Neural progenitor cell (in vitro differentiated cells): ENCODE data around the gene ABCE1. TPM values are rescaled to one million over a fixed set of nuclear protein-coding genes. Genes with fewer than 3 reads are reported as not detected.

Source experiments
- DNase-seq: peaks from one replicate; pipeline ENCODE4 v3.0.0-alpha.2; 2016; ENCODE audit warnings: low spot score
- H2AFZ ChIP-seq: fragments of 200-600 bp; sonication (generic); replicated peaks from 2 replicates; pipeline ENCODE4 v1.6.1; 2016; ENCODE audit warnings: antibody characterized with exemption
- H3F3A ChIP-seq: fragments of 200-600 bp; sonication (generic); 2 replicates; pipeline ENCODE4 v1.6.1; 2016; ENCODE audit warnings: antibody characterized with exemption, low read depth
- H3K27ac ChIP-seq: fragments of 200-600 bp; sonication (generic); 2 replicates; pipeline ENCODE4 v1.5.1; 2016; ENCODE audit warnings: mild to moderate bottlenecking
- H3K27me3 ChIP-seq: fragments of 200-600 bp; sonication (generic); 2 replicates; pipeline ENCODE4 v1.6.1; 2016; ENCODE audit warnings: mild to moderate bottlenecking, moderate library complexity
- H3K36me3 ChIP-seq: fragments of 200-600 bp; sonication (generic); 2 replicates; pipeline ENCODE4 v1.5.1; 2016
- H3K4me1 ChIP-seq: fragments of 200-600 bp; sonication (generic); 2 replicates; pipeline ENCODE4 v1.6.1; 2016; ENCODE audit warnings: mixed run types
- H3K4me2 ChIP-seq: fragments of 200-600 bp; sonication (generic); 2 replicates; pipeline ENCODE4 v1.6.1; 2016
- H3K4me3 ChIP-seq: fragments of 200-600 bp; sonication (generic); 2 replicates; pipeline ENCODE4 v1.5.1; 2016
- H3K79me2 ChIP-seq: fragments of 200-600 bp; sonication (generic); 2 replicates; pipeline ENCODE4 v1.6.1; 2016; ENCODE audit warnings: low read depth
- H3K9ac ChIP-seq: fragments of 200-600 bp; sonication (generic); 2 replicates; pipeline ENCODE4 v1.6.1; 2016
- H3K9me3 ChIP-seq: fragments of 200-600 bp; sonication (generic); 2 replicates; pipeline ENCODE4 v1.5.1; 2016; ENCODE audit warnings: low read depth
- H4K20me1 ChIP-seq: fragments of 200-600 bp; sonication (generic); 2 replicates; pipeline ENCODE4 v1.6.1; 2016; ENCODE audit warnings: low read depth
- H3K27ac Mint-ChIP-seq: 3 replicates; pipeline ENCODE4 v1.8.0; 2021; ENCODE audit warnings: mixed read lengths
- H3K27me3 Mint-ChIP-seq: 2 replicates; pipeline ENCODE4 v1.8.0; 2022; ENCODE audit warnings: low read depth, mild to moderate bottlenecking, inconsistent platforms, moderate library complexity, mixed read lengths; ENCODE audit not compliant: insufficient read depth
- H3K36me3 Mint-ChIP-seq: 3 replicates; pipeline ENCODE4 v1.8.0; 2021; ENCODE audit warnings: mixed read lengths
- H3K4me1 Mint-ChIP-seq: 3 replicates; pipeline ENCODE4 v1.8.0; 2021; ENCODE audit warnings: mixed read lengths
- H3K4me3 Mint-ChIP-seq: 3 replicates; pipeline ENCODE4 v1.8.0; 2021; ENCODE audit warnings: mild to moderate bottlenecking, moderate library complexity, mixed read lengths
- H3K9me3 Mint-ChIP-seq: 3 replicates; pipeline ENCODE4 v1.8.0; 2020; ENCODE audit warnings: mixed read lengths
- EZH2 ChIP-seq: fragments of 200-600 bp; sonication (generic); IDR thresholded peaks from 2 replicates; pipeline ENCODE4 v1.6.1; 2017; ENCODE audit warnings: antibody characterized with exemption, mild to moderate bottlenecking, moderate library complexity
- EZH2phosphoT487 ChIP-seq: fragments of 200-600 bp; sonication (generic); IDR thresholded peaks from 2 replicates; pipeline ENCODE4 v1.6.1; 2017; ENCODE audit warnings: antibody characterized with exemption
- total RNA-seq: library from RNA; depleted of rRNA; stranded (reverse); fragments of >200 nt; gene quantifications from 2 replicates; pipeline ENCODE4 v1.2.3, GENCODE V29; 2015; ENCODE audit warnings: low replicate concordance
- TF ChIP-seq, protein P1 (sequence below): fragments of 200-600 bp; sonication (generic); IDR thresholded peaks from 2 replicates; pipeline ENCODE4 v1.5.1; 2017; ENCODE audit warnings: antibody characterized with exemption, mild to moderate bottlenecking

ABCE1 gene
- total RNA-seq, 1 donor from 2014 or later: 148 TPM

- Mint-ChIP-seq H3K4me1 (peaks cover 5% of the 10 kb centered on the region), H3K27ac (no peak overlapping the region), H3K36me3 (peaks cover 47% of the 10 kb centered on the region), H3K9me3 (peaks cover 13% of the 10 kb centered on the region), H3K4me3 (no peak overlapping the region), H3K27me3 (no peaks in the 10 kb centered on the region)
- H3K27ac ChIP-seq: no peak overlapping the region
- no peaks in the 10 kb centered on the region for H3K4me1 ChIP-seq
- no peak overlapping the region for H3K9ac ChIP-seq
- no peaks in the 10 kb centered on the region for H3K27me3 ChIP-seq
- no peak overlapping the region for H2AFZ ChIP-seq
- H3K4me3 ChIP-seq: no peak overlapping the region
- H3K9me3 ChIP-seq: no peaks in the 10 kb centered on the region
- peaks cover 26% of the 10 kb centered on the region for H3K36me3 ChIP-seq
- H3K4me2 ChIP-seq: no peak overlapping the region
- peaks cover 8% of the 10 kb centered on the region for H3F3A ChIP-seq
- H4K20me1 ChIP-seq: no peaks in the 10 kb centered on the region
- H3K79me2 ChIP-seq: peaks cover 91% of the 10 kb centered on the region
- no peak for DNase-seq
- TF ChIP-seq EZH2 (no peak), EZH2phosphoT487 (no peak)
- TF ChIP-seq, protein P1, sequence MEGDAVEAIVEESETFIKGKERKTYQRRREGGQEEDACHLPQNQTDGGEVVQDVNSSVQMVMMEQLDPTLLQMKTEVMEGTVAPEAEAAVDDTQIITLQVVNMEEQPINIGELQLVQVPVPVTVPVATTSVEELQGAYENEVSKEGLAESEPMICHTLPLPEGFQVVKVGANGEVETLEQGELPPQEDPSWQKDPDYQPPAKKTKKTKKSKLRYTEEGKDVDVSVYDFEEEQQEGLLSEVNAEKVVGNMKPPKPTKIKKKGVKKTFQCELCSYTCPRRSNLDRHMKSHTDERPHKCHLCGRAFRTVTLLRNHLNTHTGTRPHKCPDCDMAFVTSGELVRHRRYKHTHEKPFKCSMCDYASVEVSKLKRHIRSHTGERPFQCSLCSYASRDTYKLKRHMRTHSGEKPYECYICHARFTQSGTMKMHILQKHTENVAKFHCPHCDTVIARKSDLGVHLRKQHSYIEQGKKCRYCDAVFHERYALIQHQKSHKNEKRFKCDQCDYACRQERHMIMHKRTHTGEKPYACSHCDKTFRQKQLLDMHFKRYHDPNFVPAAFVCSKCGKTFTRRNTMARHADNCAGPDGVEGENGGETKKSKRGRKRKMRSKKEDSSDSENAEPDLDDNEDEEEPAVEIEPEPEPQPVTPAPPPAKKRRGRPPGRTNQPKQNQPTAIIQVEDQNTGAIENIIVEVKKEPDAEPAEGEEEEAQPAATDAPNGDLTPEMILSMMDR: no peak
Measured at GRCh38 chr4:145093638-145094037, 4.5 kb upstream of the ABCE1 start.

DNA sequence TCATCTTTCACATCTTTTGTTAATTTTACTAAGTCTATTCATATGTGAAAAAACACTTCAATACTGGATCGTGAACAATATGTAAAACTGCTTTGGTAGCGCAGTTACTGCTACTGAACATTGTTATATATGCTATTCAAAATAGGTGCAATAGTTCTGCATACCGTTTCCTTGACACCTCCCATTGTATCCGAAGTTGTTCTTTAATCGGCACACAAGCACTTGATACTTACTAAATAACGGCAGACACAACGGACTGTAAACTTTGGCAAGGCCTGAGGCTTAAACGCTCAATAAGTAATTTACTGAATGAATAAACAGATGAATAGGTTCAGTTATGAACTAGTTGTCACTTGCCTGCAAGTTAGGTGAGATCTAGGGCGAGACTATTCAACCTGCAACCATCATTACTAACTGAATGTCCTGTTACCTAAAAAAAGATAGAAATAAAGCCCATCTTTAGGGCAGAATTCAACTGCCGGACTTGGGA, 735 bp upstream of the ABCE1 start:
- Histone ChIP-seq H3K4me1 (peaks cover 17% of the 10 kb centered on the region), H3K4me3 (peak overlapping the region; percentile 79), H3F3A (peaks cover 8% of the 10 kb centered on the region), H4K20me1 (no peaks in the 10 kb centered on the region), H3K27ac (peak overlapping the region; percentile 94), H3K9ac (peak overlapping the region; percentile 80), H3K9me3 (no peaks in the 10 kb centered on the region), H3K36me3 (peaks cover 26% of the 10 kb centered on the region), H3K4me2 (peak overlapping the region; percentile 96), H3K79me2 (peaks cover 98% of the 10 kb centered on the region), H3K27me3 (no peaks in the 10 kb centered on the region), H2AFZ (peak overlapping the region; percentile 87)
- peak; percentile 4 for DNase-seq
- no peaks in the 10 kb centered on the region for H3K27me3 Mint-ChIP-seq
- TF ChIP-seq, protein P1: peak; percentile 32
- TF ChIP-seq EZH2: no peak
- H3K4me3 Mint-ChIP-seq: peak overlapping the region; percentile 99
- H3K9me3 Mint-ChIP-seq: peaks cover 13% of the 10 kb centered on the region
- peaks cover 18% of the 10 kb centered on the region for H3K4me1 Mint-ChIP-seq
- peak overlapping the region; percentile 99 for H3K27ac Mint-ChIP-seq
- H3K36me3 Mint-ChIP-seq: peaks cover 32% of the 10 kb centered on the region

DNA sequence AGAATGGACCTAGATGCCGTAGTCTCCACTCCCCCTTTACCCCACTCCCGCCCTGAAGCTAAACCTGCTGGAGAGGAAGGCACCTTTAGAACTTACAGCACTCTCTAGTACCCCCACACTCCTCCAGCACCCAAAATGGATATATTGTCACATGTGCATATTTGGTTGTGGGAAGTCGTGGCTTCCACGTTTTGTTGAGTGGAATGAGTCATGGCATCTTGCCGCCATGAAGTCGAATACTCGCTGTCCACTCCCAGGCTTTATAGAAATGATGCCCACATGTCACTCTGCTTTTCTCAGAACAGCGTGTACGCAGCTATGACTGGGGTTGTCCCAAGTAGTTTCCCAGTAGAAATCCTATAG, 545 bp downstream of the ABCE1 start:
- peaks cover 98% of the 10 kb centered on the region for H3K79me2 ChIP-seq
- H3K4me3 Mint-ChIP-seq: peak overlapping the region; percentile 99

More for the DNA sequence above, 545 bp downstream of the ABCE1 start:
- Mint-ChIP-seq H3K27me3 (no peaks in the 10 kb centered on the region), H3K4me1 (peaks cover 18% of the 10 kb centered on the region), H3K9me3 (peaks cover 7% of the 10 kb centered on the region), H3K27ac (peak overlapping the region; percentile 30), H3K36me3 (peaks cover 20% of the 10 kb centered on the region)
- peak overlapping the region; percentile 87 for H2AFZ ChIP-seq
- H3K9ac ChIP-seq: peak overlapping the region; percentile 80
- H3F3A ChIP-seq: peaks cover 8% of the 10 kb centered on the region
- peak overlapping the region; percentile 79 for H3K4me3 ChIP-seq
- no peak for TF ChIP-seq EZH2phosphoT487
- no peak for TF ChIP-seq EZH2
- TF ChIP-seq, protein P1: no peak
- no peaks in the 10 kb centered on the region for H3K27me3 ChIP-seq
- peaks cover 17% of the 10 kb centered on the region for H3K4me1 ChIP-seq
- peak overlapping the region; percentile 76 for H3K27ac ChIP-seq
- H3K4me2 ChIP-seq: peak overlapping the region; percentile 96
- H3K36me3 ChIP-seq: peaks cover 21% of the 10 kb centered on the region
- no peak for DNase-seq
- no peaks in the 10 kb centered on the region for H4K20me1 ChIP-seq
- H3K9me3 ChIP-seq: no peaks in the 10 kb centered on the region
